HG03469 (cell line): ENCODE results near the gene NUAK1.
"Not testable (repeated sequence)": the region's sequence is repeated elsewhere in the genome, so short reads cannot be mapped to it uniquely, and the experiment has no call there.

ENCODE experiments used
- ATAC-seq: cut with Tn5 transposase; IDR thresholded peaks from one replicate; pipeline ENCODE4 v1.9.1; 2021; ENCODE audit warnings: mild to moderate bottlenecking, moderate library complexity, moderate number of reproducible peaks; ENCODE audit not compliant: unreplicated experiment

The NUAK1 gene

DNA sequence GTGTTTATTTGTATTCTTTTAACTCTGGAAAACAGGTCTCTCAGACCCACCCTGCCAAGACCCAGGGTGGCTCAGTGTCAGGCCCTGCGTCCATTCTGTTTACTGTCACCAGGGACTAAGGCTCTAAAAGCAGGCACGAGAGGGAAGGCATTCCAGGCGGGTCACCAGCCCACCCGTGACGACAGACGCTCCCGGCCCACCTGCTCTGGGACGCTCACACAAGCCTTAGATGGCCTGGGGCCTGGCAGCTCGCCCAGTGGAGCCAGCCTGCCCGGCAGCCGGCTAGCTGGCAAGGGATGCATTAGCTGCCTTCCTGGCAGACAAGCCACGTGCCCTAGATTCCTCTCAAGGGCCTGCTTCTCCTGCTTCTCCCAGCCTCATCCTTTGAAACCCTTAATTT is 9.2 kb upstream of the NUAK1 start:
- no peak for ATAC-seq

DNA sequence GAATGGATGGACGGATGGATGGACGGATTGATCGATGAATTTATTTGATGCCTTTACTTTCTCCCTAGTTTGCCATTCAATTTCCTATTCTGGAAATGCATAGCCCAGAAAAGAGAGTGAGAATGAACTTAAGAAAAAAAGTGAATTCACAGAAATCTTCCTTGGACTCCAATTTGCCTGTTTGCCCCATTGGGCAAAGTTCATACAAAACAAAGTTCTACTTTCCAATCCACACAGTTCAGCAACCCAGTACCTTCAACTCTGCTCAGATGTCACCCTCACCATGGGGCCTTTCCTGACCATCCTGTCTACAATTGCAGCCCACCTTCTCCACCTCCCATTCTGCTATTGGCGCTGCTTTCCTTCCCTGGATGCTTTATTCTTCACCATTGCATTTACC is 8.2 kb upstream of the NUAK1 start:
- no peak for ATAC-seq

GRCh38 chr12:106145539-106146447 is 7.0 kb upstream of the NUAK1 start:
- ATAC-seq: no peak

DNA sequence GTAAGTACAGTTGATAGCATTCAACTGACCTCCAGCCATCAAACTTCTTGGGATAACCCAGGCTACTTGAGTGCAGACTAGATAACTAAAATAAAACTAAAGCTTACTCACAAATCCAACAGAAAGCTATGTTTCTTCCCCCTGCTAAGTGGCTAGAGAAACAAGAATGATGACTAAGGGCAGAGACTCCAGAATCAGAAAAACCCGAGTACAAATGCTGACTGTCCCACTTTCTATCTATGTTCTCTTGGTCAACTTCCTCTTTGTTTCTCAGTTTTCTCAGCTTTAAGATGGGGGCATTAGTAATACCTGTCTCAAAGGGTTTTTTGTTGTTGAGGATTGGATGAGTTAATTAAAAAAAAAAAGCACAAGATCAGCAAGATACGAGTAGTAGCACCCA is 6.1 kb upstream of the NUAK1 start:
- no peak for ATAC-seq

DNA sequence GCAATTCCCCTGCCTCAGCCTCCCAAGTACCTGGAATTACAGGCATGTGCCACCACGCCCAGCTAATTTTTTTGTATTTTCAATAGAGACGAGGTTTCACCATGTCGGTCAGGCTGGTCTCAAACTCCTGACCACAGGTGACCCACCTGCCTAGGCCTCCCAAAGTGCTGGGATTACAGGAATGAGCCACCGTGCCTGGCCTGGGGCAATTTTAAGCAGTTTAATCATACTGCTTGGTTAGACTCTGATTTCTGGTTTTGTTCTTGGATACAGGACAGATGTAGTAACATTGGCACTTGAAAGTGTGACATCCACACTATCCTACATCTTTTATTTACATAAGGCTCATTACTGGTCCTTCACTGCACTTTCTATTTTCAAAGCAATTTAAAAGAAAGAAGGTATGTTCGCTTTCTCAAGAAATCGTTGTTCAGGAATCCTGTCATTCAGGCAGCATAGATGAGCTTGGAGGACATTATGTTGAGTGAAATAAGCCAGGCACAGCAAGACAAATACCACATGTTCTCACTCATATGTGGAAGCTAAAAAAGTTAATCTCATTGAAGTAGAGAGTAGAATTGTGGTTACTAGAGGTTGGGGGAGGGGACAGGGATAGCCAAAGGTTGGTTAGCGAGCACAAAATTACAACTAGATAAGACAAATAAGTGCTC is 4.0 kb upstream of the NUAK1 start:
- ATAC-seq: no peak

GRCh38 chr12:106141920-106142319 is 3.2 kb upstream of the NUAK1 start:
- ATAC-seq: not testable (repeated sequence)

- ATAC-seq: no peak
These were observed 2.7 kb upstream of the NUAK1 start for GRCh38 chr12:106141452-106141851.

- ATAC-seq: no peak
These were observed 2.2 kb upstream of the NUAK1 start for GRCh38 chr12:106141003-106141402.

DNA sequence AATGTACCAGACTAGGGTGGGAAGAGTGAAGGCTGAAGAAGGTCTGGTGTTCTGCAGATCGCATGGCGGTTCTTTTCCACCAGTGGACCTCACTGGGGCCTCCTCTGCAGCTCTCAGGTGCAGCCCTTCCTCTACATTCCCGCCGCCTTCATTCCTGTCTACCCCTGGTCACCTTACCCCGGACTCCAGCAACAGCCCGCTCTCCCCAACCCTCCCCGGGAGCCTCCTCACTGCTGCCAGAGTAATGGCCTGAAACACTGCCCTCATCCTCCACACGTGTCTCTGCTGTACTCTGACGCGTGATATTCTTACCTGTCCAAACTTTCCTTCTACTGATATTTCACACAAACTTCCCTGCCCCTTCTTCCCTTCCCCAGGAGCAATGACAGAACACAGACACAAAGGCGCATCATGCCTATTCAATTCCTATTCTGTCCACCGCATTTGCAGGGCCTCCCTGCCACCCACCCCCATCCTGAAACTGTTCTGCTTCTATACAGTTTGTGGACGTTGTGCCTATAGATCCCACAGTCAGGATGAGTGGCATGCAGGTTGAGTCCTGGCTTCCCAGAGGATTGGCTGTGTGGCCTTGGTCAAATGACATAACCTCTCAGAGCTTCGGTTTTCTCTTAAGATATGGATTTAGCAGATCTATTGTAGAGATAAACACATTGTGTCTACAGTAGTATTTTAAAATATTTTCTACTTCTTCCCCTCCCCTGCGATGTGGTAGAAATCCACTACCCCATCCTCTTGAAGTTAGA is 1.7 kb upstream of the NUAK1 start:
- no peak for ATAC-seq

GRCh38 chr12:106139422-106140171 is 843 bp upstream of the NUAK1 start:
- ATAC-seq: no peak

GRCh38 chr12:106138357-106138632 is 459 bp downstream of the NUAK1 start:
- ATAC-seq: no peak

DNA sequence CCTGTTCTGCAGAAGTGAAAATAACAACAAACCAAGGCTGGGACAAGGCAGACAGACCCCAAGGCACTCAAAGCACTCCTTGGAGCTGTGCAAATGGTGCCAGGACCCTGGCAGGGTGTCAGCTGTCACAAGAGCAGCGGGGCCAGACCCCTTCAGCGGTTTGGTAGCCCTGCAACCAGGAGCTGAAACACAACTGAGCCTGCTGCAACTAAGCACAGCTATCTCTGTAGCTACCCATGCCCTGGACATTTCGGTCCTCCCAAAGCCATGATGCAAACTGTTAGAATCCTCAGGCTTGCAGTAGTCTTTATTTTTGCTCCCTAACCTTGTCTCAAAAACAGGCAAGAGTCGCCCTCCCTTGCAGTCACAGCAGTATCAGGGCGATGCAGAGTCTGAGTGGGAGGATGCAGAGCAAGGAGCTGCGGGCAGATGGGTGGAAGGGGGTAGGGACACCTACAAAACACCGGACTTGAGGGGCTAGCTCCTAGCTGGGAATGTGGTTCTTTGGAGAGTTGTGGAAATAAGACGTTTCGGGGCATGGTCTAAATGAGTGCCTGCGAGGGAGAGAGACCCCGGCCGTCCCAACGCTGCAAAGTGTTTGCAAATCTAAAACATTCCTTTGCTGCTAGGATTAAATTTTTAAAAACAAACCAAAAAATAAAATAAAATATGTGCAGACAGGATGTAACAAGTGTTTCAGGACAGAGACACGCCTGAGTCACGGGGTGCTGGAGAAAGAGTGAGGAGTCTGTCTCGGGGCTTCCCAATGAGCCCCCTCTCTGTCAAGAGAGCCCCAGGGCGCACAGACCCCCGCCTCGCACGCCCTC is 1.0 kb downstream of the NUAK1 start:
- no peak for ATAC-seq

DNA sequence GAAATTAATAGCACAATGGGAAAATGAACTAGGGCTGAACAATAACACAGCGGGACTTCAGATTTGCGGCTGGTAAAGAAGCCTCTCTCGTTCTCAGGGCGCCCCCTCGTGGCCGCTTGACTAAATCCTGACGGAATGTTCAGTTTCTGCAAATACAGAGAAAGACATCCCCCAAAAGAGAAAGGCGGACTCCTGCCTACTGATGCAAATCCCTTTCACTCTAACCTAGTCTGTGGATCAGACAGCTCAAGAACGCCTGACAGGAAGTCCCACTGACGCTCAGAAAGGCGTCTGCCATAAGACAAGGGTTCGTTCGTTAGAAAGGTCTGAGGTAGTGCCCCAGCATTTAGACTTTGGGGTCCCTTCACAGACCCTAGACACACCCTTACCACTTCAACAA is 2.5 kb downstream of the NUAK1 start:
- ATAC-seq: no peak

- ATAC-seq: no peak
These were observed 3.0 kb downstream of the NUAK1 start for GRCh38 chr12:106135781-106136180.

DNA sequence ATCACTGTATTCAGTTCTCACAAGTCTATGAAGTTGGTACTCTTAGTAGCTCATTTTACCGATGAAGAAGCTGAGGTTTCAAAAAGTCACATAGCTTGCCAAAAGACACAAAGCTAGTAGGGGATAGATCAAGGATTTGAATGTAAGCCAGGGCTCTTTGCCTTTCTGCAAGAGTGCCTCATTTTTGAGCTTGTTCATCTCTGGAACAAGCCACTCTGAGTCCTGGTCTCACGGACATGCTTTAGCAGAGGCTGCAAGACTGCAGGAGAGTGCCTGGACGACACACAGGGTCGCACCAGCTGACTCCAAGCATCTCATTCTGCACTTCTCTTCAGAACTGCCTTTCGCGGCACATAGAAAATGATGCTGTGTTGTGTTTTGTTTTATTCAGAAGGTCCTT is 3.7 kb downstream of the NUAK1 start:
- ATAC-seq: no peak

DNA sequence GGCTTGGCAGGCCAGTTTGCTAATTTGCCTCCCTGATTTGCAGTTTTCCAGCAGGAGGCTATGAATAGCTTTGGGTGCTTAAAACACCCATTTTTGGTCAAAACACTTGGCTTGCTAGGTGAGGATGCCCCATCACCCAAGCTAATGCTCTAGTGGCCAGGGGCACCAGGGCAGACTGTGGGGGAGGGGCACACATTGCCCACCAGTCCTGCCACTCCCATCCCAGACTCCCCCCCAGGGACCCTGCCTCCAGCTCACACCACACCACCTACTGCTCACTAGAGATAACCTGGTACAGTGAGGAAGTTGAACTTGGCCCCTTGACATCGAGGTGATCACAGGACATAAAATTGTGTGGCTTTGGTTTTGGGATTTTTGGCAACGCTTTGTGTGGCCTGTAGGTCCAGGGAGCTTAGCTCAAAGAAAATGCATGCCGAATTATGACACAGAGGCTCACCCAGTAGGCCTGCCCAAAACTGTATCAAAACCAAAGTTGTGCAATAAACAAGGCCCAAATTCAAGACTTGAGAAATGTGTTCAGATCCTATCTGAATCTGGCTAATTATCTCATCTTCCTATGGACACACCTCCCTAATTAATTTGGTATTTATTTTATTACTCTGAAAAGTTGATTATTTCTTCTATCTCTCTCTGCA is 4.3 kb downstream of the NUAK1 start:
- ATAC-seq: no peak

GRCh38 chr12:106133136-106134087 is 5.3 kb downstream of the NUAK1 start:
- no peak for ATAC-seq
